Nephron (organoid): Measurements from ENCODE around the gene CLDN17.

ENCODE experiments used
- H3K27ac Mint-ChIP-seq, 3 experiments: 2 replicates each; pipeline ENCODE4 v1.8.0; 2020; ENCODE audit warnings: mixed read lengths in 3 of 3, mild to moderate bottlenecking in 2 of 3, moderate library complexity in 1 of 3
- H3K27me3 Mint-ChIP-seq: 2 replicates; pipeline ENCODE4 v1.8.0; 2021; ENCODE audit warnings: low read depth, mild to moderate bottlenecking, moderate library complexity, mixed read lengths
- H3K36me3 Mint-ChIP-seq: 2 replicates; pipeline ENCODE4 v1.8.0; 2020; ENCODE audit warnings: low read depth, mixed read lengths
- H3K4me1 Mint-ChIP-seq: 2 replicates; pipeline ENCODE4 v1.8.0; 2020; ENCODE audit warnings: mixed read lengths
- H3K4me3 Mint-ChIP-seq, 3 experiments: 2 replicates each; pipeline ENCODE4 v1.8.0; 2020; ENCODE audit warnings: mild to moderate bottlenecking in 3 of 3, mixed read lengths in 3 of 3, moderate library complexity in 2 of 3
- H3K9me3 Mint-ChIP-seq: 2 replicates; pipeline ENCODE4 v1.8.0; 2020; ENCODE audit warnings: mixed read lengths
- TF ChIP-seq, protein P1 (sequence below), 3 experiments: fragments of 200-600 bp; sonication (generic); IDR thresholded peaks; one replicate each; pipeline ENCODE4 v1.5.0; 2021; ENCODE audit warnings: antibody characterized with exemption in 3 of 3; ENCODE audit not compliant: unreplicated experiment in 3 of 3

Gene CLDN17

GRCh38 chr21:30186242-30186641 is 19.6 kb upstream of the CLDN17 start:
- TF ChIP-seq, protein P1, sequence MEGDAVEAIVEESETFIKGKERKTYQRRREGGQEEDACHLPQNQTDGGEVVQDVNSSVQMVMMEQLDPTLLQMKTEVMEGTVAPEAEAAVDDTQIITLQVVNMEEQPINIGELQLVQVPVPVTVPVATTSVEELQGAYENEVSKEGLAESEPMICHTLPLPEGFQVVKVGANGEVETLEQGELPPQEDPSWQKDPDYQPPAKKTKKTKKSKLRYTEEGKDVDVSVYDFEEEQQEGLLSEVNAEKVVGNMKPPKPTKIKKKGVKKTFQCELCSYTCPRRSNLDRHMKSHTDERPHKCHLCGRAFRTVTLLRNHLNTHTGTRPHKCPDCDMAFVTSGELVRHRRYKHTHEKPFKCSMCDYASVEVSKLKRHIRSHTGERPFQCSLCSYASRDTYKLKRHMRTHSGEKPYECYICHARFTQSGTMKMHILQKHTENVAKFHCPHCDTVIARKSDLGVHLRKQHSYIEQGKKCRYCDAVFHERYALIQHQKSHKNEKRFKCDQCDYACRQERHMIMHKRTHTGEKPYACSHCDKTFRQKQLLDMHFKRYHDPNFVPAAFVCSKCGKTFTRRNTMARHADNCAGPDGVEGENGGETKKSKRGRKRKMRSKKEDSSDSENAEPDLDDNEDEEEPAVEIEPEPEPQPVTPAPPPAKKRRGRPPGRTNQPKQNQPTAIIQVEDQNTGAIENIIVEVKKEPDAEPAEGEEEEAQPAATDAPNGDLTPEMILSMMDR (IDR thresholded peaks at IDR 0.05; ENCODE audit: unreplicated experiment in 3 of 3): no peak
- no peaks in the 10 kb centered on the region for H3K27me3 Mint-ChIP-seq
- no peak overlapping the region for H3K4me3 Mint-ChIP-seq
- H3K36me3 Mint-ChIP-seq: no peaks in the 10 kb centered on the region
- H3K4me1 Mint-ChIP-seq: no peaks in the 10 kb centered on the region
- H3K27ac Mint-ChIP-seq: no peak overlapping the region
- no peaks in the 10 kb centered on the region for H3K9me3 Mint-ChIP-seq

GRCh38 chr21:30168086-30168485 is 1.5 kb upstream of the CLDN17 start:
- Mint-ChIP-seq H3K4me1 (no peaks in the 10 kb centered on the region), H3K4me3 (no peak overlapping the region), H3K27me3 (no peaks in the 10 kb centered on the region), H3K27ac (no peak overlapping the region), H3K36me3 (no peaks in the 10 kb centered on the region), H3K9me3 (peaks cover 3% of the 10 kb centered on the region)
- TF ChIP-seq, protein P1 (IDR thresholded peaks at IDR 0.05; ENCODE audit: unreplicated experiment in 3 of 3): no peak

GRCh38 chr21:30166171-30166570 is 434 bp downstream of the CLDN17 start:
- no peak overlapping the region for H3K4me3 Mint-ChIP-seq
- H3K9me3 Mint-ChIP-seq: peaks cover 3% of the 10 kb centered on the region
- no peak overlapping the region for H3K27ac Mint-ChIP-seq
- TF ChIP-seq, protein P1 (IDR thresholded peaks at IDR 0.05; ENCODE audit: unreplicated experiment in 3 of 3): no peak
- no peaks in the 10 kb centered on the region for H3K36me3 Mint-ChIP-seq
- H3K27me3 Mint-ChIP-seq: no peaks in the 10 kb centered on the region
- no peaks in the 10 kb centered on the region for H3K4me1 Mint-ChIP-seq

GRCh38 chr21:30164796-30165195 is 1.8 kb downstream of the CLDN17 start:
- H3K27me3 Mint-ChIP-seq: no peaks in the 10 kb centered on the region
- H3K4me3 Mint-ChIP-seq: no peak overlapping the region
- H3K36me3 Mint-ChIP-seq: no peaks in the 10 kb centered on the region
- TF ChIP-seq, protein P1 (IDR thresholded peaks at IDR 0.05; ENCODE audit: unreplicated experiment in 3 of 3): no peak
- H3K9me3 Mint-ChIP-seq: peaks cover 3% of the 10 kb centered on the region
- H3K4me1 Mint-ChIP-seq: no peaks in the 10 kb centered on the region
- H3K27ac Mint-ChIP-seq: no peak overlapping the region

DNA sequence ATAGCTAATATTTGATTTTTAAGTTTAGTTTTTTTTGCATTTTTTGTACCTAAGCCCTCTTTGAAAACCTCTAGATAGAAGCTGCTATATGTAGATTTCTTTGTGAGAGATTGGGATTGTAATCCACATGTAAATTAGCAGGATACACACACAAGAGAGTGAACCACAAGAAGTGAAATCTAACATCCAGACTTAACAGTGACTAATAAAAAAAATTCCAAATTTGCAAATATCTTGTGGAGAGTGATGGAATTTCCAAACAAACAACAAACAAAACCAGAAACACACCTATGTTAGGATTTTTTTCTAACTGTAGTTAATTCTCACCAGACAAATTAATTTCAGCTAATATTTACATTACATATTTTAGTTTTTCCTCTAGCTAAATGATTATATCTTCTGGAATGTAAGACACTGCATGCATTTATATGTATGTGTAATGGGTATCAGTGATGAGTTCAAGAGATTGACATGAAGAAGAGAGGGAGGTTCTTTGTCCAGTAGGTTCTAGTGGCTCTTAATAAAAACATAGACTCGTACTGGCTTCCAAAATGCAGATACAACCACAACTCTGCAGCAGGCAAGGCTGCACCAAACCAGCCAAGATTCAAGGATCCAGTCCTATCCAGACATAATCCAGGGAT is 12.8 kb downstream of the CLDN17 start:
- Mint-ChIP-seq H3K4me3 (no peak overlapping the region), H3K27ac (no peak overlapping the region), H3K4me1 (no peaks in the 10 kb centered on the region), H3K27me3 (no peaks in the 10 kb centered on the region), H3K36me3 (no peaks in the 10 kb centered on the region), H3K9me3 (no peaks in the 10 kb centered on the region)
- TF ChIP-seq, protein P1 (IDR thresholded peaks at IDR 0.05; ENCODE audit: unreplicated experiment in 3 of 3): no peak

DNA sequence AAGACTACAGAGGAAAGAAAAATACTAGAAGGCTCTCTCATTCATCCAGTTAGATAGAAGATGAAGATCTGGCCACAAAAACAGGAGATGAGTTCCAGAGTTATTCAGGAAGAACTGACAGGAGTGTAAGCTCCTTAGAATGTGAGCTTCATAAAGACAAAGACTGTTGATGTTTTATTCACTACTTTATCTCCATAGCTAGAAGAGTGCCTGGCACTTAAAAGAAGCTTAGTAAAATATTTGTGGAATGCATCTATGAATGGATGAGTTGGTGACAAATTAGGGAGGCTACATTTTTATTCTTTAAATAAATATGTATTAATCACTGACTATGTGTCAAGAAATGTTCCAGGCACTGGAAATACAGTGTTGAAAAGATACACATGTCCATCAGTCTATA is 13.8 kb downstream of the CLDN17 start:
- H3K36me3 Mint-ChIP-seq: no peaks in the 10 kb centered on the region
- H3K4me3 Mint-ChIP-seq: no peak overlapping the region
- H3K9me3 Mint-ChIP-seq: no peaks in the 10 kb centered on the region
- no peak overlapping the region for H3K27ac Mint-ChIP-seq
- TF ChIP-seq, protein P1 (IDR thresholded peaks at IDR 0.05; ENCODE audit: unreplicated experiment in 3 of 3): no peak
- no peaks in the 10 kb centered on the region for H3K27me3 Mint-ChIP-seq
- no peaks in the 10 kb centered on the region for H3K4me1 Mint-ChIP-seq
